NCI-H187 treated with DMSO at 0.1 percent for 48 hours (cell line): ENCODE results near the gene RPS6KA2.
"Not testable (repeated sequence)": the region's sequence is repeated elsewhere in the genome, so short reads cannot be mapped to it uniquely, and the experiment has no call there.

Experiments
- DNase-seq: peaks from one replicate; lab custom pipeline; 2025; lab: John Stamatoyannopoulos, UW

Gene RPS6KA2

DNA sequence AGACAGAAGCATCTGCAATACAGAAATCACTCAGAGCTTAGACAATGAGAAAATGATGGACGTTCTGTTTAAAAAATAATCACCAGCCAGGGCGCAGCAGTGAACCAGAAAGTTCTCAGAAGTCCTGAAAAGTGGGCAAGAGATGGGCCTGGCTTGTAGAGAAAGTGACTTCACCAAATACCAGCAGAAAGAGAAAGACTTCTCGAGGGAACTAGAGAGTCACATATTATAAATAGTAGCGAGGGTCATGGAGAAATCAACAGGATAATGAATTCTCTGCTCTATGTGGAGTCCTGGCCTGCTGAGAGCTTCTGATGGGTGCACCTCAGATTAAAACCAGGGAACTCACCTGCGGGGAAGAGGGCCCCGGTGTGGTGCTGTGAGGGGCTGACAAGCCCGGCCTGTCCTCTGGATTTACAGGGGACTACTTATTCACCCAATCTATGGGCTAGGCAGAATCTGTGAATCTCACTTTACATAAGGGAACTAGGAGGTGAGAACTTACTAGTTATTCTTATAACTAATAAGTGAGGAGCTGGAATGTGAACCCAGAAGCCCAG, 35.0 kb downstream of the RPS6KA2 start:
- no peak for DNase-seq

DNA sequence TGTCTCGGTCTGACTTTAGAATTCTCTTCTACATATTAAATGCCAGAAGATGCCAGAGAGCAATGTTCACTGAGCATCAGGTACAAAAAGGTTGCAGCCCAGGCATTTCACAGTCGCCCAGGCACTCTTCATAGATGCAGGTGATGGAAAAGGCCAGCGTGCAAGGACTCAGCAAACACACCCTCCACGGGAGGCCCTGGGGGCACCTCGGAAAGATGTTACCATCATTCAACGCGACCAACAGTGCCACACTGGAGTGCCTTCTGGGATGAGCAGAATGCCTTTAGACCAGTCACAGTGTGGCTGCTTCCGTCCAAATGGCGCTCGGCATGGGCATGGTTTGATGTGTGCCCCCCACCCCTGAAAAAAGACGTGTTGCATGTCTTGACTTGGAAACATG, 36.0 kb downstream of the RPS6KA2 start:
- no peak for DNase-seq

DNA sequence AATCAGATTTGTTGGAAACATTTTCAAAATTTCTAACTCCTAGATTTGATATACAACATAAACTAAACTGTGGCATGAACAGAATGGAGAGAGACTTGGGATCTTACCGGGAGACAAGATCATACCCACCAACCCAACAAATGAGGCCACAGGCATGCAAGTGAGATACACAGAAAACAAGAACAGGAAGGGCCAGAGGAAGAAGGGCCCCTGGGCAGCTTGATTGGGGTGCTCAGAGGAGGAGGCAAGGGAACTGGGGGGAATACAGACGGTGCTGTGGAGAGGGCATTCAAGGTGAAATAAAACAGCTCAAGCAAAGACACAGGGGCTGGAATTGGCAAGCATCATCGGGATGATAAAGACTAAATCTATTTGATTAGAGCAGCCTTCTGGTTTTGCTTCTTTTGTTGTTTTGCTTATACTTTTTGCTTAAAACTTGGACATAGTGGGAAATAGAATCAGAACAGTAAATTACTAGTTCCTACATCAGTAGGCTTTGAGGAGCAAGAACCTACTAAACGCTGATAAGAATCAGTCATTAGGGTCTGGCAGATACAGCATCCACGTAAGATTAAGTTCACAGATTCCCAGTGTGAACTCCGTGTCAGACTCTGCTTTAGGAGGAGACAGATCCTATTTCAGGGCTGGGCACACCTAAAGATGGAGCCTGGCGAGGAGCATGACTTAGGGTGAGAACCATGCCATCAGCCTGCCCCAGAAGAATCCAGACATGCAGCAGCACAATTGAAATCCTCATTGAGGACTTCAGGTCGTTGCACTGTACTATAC, 37.1 kb downstream of the RPS6KA2 start:
- no peak for DNase-seq

DNA sequence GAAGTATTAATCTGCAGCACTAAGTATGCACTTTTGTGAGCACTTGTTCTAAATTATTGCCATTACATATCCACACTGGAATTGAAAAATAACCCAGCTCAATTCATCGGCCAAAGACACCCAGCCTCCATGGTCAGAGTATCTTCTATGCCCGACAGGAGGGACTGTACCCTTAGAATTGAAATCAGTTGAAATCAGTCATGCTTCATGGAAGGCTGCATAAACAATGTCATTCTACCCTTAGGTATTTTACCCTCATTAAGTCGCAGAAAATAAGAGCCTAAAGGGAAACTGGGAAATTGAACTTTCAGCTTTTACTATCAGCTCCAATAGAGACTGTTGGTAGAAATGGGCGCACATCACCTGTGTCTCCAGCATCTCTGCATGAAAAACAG, 37.7 kb downstream of the RPS6KA2 start:
- no peak for DNase-seq

DNA sequence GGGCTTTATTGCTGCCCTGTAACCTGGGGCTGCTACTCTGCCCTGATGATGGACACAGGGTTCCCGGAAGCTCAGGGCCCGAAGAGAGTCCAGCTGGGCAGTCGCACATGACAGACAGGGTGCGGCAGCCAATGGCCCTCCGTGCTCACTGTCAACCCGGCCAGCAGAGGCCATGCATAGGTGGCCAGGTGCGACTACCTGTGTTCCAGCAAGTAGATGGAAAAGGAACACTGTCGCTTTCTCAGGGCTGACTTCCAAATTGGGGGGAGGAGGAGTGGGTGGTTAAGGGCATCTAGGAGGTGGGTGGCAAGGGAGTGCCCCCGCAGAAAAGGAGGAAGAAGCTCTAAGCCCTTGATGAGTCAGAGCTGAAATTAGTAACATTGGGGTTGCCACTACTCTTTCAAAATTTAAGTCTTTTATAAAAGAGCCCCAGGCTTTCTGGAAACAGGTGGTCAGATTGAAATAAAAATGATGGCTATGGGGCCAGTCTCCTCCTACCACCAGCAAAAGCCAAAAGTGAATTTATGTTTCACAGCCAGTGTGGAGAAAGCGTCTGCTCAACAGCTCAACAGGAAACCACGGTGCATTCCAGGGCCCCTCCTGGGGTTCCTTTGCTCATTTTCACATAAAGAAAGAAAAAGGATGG, 38.2 kb downstream of the RPS6KA2 start:
- DNase-seq = no peak

DNA sequence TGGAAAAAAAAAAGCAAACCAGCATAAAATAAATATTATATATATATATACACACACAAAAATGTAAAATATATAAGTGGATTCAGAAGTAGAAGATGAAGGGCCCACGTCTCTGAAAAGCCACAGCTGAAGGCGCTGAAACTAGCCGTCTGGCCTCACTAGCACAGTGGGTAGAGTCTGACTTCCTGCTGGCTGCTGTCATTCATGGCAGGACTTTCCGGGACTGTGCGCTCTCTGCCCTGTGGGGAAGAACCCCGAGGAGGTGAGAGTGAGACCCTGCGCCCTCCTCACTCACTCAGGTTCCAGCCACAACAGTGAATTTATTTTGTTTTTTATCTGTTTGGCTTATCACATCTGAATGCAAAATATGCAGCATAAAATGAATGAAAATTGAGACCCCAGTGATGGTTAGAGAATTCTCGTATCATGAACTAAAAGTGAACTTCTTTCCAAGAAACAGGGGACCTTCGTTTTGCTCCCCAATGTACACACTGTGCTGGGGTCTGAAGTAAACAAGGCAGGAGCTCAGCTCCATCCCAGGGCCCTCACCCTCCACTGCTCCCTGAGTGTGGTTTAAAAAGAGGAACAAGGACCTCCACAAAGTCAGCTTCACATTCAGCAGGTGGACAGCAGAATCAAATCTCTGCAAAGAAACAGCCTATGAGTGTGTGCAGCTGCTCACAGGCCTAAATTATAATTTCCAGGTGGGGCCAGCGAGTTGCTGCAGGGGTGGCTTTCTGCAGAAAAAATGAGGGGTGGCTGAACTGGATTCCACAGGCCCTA, 39.2 kb downstream of the RPS6KA2 start:
- no peak for DNase-seq

DNA sequence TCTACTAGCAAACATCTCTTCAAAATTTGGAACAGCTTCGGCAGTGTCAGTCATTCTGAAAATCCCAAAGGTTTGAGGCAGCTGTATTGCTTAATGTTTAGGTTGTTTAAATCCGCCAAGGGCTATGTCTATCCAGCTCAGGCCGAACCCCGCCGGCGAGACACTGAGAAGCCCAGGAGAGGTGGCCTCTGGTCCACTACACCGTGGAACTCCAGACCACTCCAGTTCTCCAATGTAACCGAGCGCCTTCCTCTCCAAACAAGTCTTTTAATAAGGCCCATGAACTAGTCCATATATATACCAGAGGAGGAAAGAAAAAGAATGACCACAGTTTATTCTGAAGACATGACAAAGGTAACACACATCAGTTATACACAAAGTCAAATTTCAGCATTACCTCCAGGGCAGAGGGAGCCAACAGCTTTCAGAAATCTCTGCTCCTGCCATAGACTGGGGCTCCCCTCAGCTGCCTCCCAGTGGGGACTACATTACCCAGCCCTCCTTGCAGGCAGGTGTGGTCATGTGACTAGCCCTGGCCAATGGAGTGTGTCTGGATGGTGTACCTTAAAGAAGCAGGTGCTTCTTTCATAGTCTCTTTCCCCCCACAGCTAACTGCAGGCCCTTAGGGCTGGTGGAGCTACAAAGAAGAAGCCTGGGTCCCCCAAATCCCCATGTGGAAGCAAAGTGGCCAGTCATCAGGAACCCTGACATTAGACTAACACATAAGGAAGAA, 40.5 kb downstream of the RPS6KA2 start, which contains the start of gene RAMACL:
RAMACL (minus strand) TSS at position 255 of the 733 bp plus-strand sequence; CDS start at position 54, 201 bp downstream.
- DNase-seq = no peak

DNA sequence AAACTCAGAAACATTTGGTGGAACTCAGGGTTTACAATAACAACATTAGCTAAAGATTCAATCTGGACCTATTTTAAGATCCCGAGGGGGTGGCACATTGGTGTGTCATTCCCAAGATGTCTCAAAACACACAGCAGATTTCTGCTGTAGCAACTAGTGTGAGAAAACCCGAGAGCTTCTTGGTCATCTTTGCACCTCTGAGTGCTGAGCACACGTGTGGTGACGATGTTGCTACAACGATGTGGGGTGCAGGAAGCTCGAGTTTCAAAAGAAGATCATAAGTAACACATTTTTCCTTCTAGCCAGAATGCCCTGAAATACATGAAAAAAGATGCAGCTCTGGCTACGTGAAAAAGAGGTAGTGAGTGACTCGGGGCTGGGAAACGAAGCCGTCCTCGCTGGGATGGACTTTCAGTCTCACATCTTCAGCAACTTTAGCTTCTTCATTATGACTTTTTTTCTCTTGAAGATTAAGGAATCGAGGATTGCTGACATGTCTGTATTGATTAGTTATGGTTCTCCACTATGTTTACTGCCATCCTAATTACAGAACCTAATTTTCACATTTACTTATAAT, 42.1 kb downstream of the RPS6KA2 start:
- no peak for DNase-seq

DNA sequence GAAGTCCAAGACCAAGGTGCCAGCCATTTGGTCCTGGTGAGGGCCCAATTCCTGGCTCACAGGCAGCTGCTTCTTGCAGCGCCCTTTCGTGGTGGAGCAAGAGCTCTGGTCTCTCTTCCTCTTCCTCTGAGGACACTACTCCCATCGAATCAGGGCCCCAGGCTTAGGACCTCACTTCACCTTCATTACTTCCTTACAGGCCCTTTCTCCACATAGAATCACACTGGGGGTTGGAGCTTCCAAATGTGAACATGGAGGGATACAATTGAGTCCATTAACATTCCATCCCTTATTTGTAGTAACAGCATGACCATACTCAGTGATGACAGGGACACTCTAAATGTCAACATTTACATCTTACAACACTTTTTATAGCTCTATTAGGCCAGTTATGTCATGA, 42.9 kb downstream of the RPS6KA2 start:
- no peak for DNase-seq

DNA sequence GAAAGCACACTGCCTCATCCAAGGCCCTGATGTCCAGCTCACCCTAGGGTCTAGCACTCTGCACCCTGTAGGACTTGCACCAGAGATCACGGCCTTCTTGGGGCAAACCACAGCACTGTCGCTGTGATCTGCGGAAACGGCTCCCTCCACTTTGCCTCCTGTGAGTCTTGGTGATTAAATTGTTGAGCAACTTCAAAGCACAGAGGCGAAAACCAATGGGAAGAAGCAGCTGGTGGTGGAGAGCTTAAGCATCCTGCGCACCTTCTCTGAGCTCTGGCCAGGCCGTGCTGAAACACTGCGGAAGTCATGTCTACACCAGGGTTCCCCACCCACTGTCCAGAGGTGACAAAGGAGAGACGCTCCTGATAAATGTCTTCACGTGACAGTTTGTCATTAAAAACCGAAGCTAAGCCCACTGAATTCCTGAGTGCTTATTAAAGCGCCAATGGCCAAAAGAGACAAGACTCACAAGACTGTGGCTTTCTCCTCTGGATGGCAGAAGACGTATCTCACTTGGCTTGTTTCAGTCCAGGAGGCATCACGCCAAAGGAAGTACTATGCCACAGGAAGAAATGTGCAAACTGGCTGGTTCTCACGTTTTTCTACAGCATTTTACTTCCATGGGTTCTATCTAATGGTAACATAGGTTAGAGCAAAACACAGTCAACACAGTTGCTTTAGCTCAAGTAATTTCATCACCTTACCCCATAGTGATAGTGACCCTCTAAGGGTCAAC, 43.7 kb downstream of the RPS6KA2 start:
- DNase-seq = no peak

DNA sequence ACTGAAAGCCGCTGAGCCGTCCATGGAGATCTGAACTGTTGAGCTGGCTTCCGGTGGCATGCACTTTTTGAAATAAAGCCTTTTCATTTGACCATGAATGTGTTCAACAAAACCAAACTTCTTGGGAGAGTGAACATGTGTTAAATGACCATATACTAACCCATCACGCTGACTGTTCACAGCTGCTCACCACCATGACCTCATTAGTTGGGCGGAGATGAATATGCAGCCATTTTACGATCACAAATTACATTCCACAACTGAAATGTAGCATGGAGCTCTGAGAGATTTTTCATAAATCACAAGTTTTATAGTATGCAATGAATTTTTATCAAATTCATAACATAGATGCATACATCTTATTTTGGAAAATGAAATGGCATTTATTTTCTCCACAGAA, 44.8 kb downstream of the RPS6KA2 start:
- no peak for DNase-seq

DNA sequence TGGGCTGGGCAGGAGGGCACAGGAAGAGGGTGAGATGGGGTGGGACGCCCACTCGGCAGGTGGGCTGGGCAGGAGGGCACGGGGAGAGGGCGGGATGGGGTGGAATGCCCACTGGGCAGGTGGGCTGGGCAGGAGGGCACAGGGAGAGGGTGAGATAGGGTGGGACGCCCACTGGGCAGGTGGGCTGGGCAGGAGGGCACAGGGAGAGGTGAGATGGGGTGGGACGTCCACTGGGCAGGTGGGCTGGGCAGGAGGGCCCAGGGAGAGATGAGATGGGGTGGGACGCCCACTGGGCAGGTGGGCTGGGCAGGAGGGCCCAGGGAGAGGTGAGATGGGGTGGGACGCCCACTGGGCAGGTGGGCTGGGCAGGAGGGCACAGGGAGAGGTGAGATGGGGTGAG, 45.2 kb downstream of the RPS6KA2 start:
- DNase-seq = not testable (repeated sequence)

DNA sequence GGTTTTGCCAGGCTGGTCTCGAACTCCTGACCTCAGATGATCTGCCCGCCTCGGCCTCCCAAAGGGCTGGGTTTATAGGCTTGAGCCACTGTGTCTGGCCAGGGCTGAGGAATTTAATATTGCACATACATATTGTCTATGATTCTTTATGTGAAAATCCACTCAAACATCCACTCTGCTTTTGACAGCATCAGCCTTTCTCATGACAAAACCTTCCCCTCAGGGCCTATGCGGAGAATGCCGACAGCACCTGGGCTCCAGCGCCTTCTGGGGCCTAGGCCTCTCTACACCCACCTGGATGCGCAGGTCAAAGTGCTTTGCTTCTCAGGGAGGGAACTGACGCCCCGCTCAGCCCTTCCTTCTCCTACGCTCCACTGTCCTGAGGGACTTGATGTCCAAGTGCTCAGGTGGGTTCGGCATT, 46.0 kb downstream of the RPS6KA2 start:
- DNase-seq = no peak

DNA sequence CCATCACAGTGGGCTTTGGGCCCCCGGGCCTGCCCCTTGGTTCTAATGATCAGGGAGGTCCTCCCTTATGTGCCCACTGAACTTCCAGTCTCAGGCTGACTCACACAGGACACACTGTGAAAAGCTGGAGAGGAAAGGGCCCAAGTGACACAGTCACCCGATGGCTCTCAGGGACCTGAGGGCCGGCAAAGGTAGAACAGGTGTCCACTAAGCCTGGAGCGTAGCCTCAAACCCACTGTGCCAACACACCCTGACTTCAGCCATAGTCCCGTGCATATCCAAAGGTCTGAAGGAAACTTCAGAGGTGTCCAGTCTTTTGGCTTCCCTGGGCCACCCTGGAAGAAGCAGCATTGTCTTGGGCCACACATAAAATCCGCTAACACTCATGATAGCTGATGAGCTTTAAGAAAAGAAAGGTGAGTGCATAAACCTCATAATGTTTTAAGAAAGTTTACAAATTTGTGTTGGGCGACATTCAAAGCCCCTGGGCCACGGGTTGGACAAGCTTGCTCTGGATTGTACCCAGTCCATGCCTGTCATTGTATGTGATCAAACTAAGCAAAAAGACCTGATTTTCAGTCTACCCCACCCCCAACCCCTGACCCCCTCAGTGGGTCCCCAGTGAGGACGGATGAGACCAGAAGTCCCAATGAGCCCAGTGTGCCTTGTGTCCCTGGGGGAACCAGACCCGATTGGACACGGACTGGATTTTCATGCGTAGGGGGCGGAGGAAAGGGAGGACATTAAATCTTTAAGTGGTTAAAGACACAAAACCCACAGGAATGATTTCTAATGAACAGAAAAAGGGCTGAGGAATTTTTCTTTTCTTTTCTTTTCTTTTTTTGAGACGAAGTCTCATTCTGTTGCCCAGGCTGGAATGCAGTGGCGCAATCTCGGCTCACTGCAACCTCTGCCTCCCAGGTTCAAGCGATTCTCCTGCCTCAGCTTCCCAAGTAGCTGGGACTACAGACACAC, 46.7 kb downstream of the RPS6KA2 start:
- DNase-seq = no peak

DNA sequence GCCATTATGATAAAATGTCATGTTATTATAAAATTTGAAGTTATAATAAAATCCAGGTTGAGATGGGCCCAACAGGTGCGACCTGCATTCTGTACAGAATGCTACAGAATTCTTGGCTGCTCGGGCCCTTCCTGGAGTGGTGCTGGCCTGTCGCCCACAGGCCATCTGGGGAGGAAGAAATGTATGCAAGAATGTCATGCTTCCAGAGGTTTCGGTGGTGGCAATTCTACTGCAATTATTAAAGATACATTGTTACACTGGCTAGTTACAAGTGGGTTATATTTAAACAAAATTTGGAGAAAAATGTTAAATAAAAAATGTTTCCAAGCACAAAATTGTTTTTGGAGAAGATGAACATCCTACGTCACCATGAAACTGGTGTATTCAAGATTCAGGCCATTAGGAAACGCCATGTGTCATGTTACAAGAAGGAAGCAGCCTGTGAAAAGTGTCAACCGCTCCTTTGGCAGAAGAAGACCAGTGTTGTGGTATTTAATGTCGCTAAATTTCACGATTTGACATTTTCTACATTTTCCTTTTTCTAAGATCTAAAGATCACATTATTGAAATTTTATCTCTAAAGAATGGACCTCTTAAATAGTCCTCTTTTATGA, 47.7 kb downstream of the RPS6KA2 start:
- no peak for DNase-seq

DNA sequence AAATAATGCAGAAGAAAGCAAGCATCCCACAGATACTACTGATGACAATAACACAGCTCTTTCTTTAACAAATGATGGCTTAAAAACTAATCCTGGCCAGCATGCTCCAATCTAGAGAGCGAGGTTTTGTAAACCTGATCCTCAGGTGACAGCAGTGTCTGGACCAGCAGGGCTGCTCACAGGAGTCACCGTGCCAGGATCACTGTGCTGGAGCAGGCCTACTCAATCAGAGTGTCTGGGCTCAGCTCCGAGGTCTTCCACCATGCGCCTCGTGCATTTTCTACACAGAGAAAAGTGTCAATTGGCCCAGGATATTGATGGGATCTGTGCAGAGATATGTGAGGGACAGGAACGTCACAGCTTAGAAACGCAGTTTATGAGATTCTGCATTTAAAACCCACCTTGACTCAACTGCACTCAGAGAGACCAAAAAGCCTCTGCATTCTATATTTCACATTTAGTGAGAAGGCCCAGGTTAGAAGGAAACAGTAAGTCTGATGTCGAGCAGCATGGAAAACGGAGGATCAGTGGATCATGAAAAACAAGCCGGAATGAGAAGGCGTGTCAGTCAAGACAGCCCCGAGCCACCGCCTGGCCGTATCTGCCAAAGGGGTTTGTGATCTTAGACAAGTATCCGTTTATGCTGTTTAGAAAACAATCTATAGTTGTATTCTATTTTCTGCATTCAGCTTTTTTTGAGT, 48.4 kb downstream of the RPS6KA2 start:
- no peak for DNase-seq

DNA sequence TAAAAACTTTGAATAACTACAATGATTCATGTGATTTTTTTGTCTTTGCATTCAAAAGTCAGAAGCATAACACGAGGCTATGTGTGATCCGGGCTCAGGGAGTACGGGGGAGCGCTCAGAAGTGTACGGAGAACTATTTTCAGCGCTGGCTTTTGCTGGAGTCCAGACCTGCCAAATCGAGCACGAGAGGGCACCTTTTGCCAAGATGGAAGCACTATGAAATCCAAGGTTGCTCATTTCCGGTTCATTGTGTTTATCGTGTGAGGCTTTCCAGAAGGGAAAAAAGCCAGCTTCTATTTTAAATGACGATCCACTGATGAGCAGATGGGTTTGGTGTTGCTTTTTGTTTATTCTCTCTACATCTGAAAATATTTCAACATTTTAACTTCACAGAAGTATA, 51.8 kb downstream of the RPS6KA2 start:
- no peak for DNase-seq

DNA sequence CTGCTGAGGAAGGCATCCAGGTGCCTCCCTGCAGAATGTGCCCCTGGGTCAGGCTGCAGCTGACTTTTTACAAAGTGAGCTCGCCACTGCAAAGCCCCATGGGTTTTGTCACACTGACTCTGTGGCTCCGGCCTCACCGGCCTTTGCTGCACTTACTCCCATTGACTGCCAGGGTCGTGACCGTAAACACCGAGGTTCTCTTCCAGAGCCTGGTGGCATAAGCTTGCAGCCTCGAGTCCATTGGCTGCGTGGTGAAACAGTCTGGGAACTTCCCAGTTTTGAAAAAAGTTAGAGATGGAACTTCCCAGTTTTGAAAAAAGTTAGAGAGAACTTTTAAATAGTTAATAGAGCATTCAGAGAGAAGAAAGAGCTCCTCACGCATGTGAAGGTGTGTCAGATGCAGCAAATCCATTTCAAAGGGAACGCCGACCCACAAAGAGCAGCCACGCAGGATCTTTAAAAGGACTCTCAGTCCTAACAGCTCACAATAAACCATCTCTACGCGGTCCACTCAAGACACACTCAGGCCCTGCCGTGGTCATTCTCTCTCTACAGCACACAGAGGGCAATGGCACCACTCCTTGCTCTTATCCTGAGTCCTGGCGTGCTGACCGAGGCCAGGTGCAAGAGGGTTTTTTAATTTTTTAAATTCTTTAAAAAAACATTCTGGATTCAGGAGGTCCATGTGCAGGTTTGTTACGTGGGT, 53.4 kb downstream of the RPS6KA2 start:
- DNase-seq = no peak
